CD14-positive monocyte (primary cell): ENCODE results near the gene MLLT10. TPM values are rescaled to one million over a fixed set of nuclear protein-coding genes. Genes with fewer than 3 reads are reported as not detected.

Experiments used
- DNase-seq, 3 donors: peaks; one replicate each; pipeline ENCODE4 v3.0.0-alpha.2; 2011 to 2022
- H2AFZ ChIP-seq: 2 replicates; pipeline ENCODE4 v1.6.0; 2012; ENCODE audit warnings: mild to moderate bottlenecking, low read depth, low read length, inconsistent platforms; ENCODE audit not compliant: insufficient read depth, poor library complexity, severe bottlenecking
- H3K27ac ChIP-seq, 2 donors: 1 replicate in 1 of 2; 2 replicates in 1 of 2; pipeline ENCODE4 v1.5.1; 2012 to 2013; ENCODE audit warnings: low read length in 2 of 2, control low read depth in 1 of 2, inconsistent platforms in 1 of 2, low read depth in 1 of 2, mild to moderate bottlenecking in 1 of 2
- H3K27me3 ChIP-seq, 2 donors: one replicate each; pipeline versions ENCODE4 v1.6.0 to v1.6.1; 2011 to 2013; ENCODE audit warnings: low read length in 2 of 2; ENCODE audit not compliant: control insufficient read depth in 2 of 2, insufficient read depth in 2 of 2
- H3K36me3 ChIP-seq, 2 donors: replicated peaks in 1 of 2; 1 replicate in 1 of 2; 2 replicates in 1 of 2; pipeline versions ENCODE4 v1.5.1 to v1.6.1; 2012 to 2013; ENCODE audit warnings: low read length in 2 of 2, control low read depth in 1 of 2, inconsistent platforms in 1 of 2, mild to moderate bottlenecking in 1 of 2; ENCODE audit not compliant: insufficient read depth in 2 of 2, control insufficient read depth in 1 of 2
- H3K4me1 ChIP-seq, 2 donors: 1 replicate in 1 of 2; 2 replicates in 1 of 2; pipeline versions ENCODE4 v1.5.1 to v1.6.1; 2012 to 2013; ENCODE audit warnings: low read length in 2 of 2, control low read depth in 1 of 2, inconsistent platforms in 1 of 2, mild to moderate bottlenecking in 1 of 2, moderate library complexity in 1 of 2; ENCODE audit not compliant: insufficient read depth in 2 of 2, control insufficient read depth in 1 of 2
- H3K4me2 ChIP-seq: replicated peaks from 2 replicates; pipeline ENCODE3; 2012; ENCODE audit warnings: low read length, moderate library complexity, mild to moderate bottlenecking; ENCODE audit not compliant: poor library complexity, severe bottlenecking; ENCODE audit errors: extremely low read depth
- H3K4me3 ChIP-seq, 3 experiments: fragments of 200-600 bp in 1 of 3; sonication (generic) in 1 of 3; replicated peaks in 1 of 3; 1 replicate in 2 of 3; 2 replicates in 1 of 3; pipeline ENCODE4 v1.5.1; 2011 to 2013; ENCODE audit warnings: low read length in 3 of 3, mild to moderate bottlenecking in 3 of 3, control low read depth in 2 of 3, low read depth in 2 of 3, inconsistent platforms in 1 of 3, moderate library complexity in 1 of 3
- H3K79me2 ChIP-seq: 2 replicates; pipeline ENCODE4 v1.6.0; 2012; ENCODE audit warnings: mild to moderate bottlenecking, control low read depth, inconsistent platforms, low read length, moderate library complexity; ENCODE audit not compliant: insufficient read depth
- H3K9ac ChIP-seq: 2 replicates; pipeline ENCODE4 v1.6.0; 2017; ENCODE audit warnings: low read length, mild to moderate bottlenecking; ENCODE audit not compliant: insufficient read depth, poor library complexity, severe bottlenecking
- H3K9me3 ChIP-seq, 2 donors: replicated peaks in 1 of 2; 1 replicate in 1 of 2; 2 replicates in 1 of 2; pipeline versions ENCODE4 v1.5.1 to v1.6.1; 2012 to 2013; ENCODE audit warnings: low read length in 2 of 2, control low read depth in 1 of 2; ENCODE audit not compliant: control insufficient read depth in 1 of 2, insufficient read depth in 1 of 2
- H4K20me1 ChIP-seq: 2 replicates; pipeline ENCODE4 v1.6.0; 2012; ENCODE audit warnings: mild to moderate bottlenecking, low read length, control low read depth, moderate library complexity; ENCODE audit not compliant: insufficient read depth
- H3K27ac Mint-ChIP-seq, 7 donors: one replicate each; pipeline ENCODE4 v1.8.0; 2020; ENCODE audit warnings: mild to moderate bottlenecking in 7 of 7, mixed read lengths in 7 of 7, moderate library complexity in 6 of 7, inconsistent platforms in 2 of 7
- H3K27me3 Mint-ChIP-seq, 3 donors: one replicate each; pipeline ENCODE4 v1.8.0; 2021 to 2022; ENCODE audit warnings: low read depth in 3 of 3, mild to moderate bottlenecking in 3 of 3, mixed read lengths in 3 of 3, moderate library complexity in 3 of 3, inconsistent platforms in 1 of 3
- H3K36me3 Mint-ChIP-seq, 2 donors: one replicate each; pipeline ENCODE4 v1.8.0; 2020; ENCODE audit warnings: mixed read lengths in 2 of 2, inconsistent platforms in 1 of 2, mild to moderate bottlenecking in 1 of 2
- H3K4me1 Mint-ChIP-seq: one replicate; pipeline ENCODE4 v1.8.0; 2020; ENCODE audit warnings: mild to moderate bottlenecking, mixed read lengths
- H3K4me3 Mint-ChIP-seq, 2 donors: one replicate each; pipeline ENCODE4 v1.8.0; 2020; ENCODE audit warnings: mild to moderate bottlenecking in 2 of 2, mixed read lengths in 2 of 2, moderate library complexity in 1 of 2
- H3K9me3 Mint-ChIP-seq, 7 donors: one replicate each; pipeline ENCODE4 v1.8.0; 2020 to 2022; ENCODE audit warnings: mixed read lengths in 7 of 7, mild to moderate bottlenecking in 6 of 7, moderate library complexity in 6 of 7, inconsistent platforms in 2 of 7
- CTCF ChIP-seq: fragments of 200-600 bp; IDR thresholded peaks from one replicate; pipeline ENCODE4 v1.8.0; 2022; ENCODE audit warnings: antibody characterized with exemption, mild to moderate bottlenecking
- WGBS: methylation state at CpG from one replicate; pipeline ENCODE4 v1.1.5; 2013; ENCODE audit warnings: missing lambda C conversion rate; ENCODE audit not compliant: insufficient coverage; 5-methylcytosine and 5-hydroxymethylcytosine counted together
- intact Hi-C, 2 donors: fragments of 100-400 bp; cut with micrococcal nuclease; formaldehyde crosslinking; loops; one replicate each; pipeline versions ENCODE4 v1.15.0 to v1.15.1; 2023
- polyA plus RNA-seq, 3 donors: library from polyadenylated mRNA; depleted of rRNA in 1 of 3; unstranded in 2 of 3; stranded (reverse) in 1 of 3; fragments of 300-500 nt in 2 of 3; fragments of >200 nt in 1 of 3; fragmentation: Illumina TruSeq in 2 of 3; gene quantifications; 1 replicate in 2 of 3; 2 replicates in 1 of 3; pipeline ENCODE4 v1.2.3, GENCODE V29; 2012 to 2021

Gene MLLT10
- polyA plus RNA-seq, 3 donors, result 4.9 to 39.1 (median 7.5) TPM

DNA sequence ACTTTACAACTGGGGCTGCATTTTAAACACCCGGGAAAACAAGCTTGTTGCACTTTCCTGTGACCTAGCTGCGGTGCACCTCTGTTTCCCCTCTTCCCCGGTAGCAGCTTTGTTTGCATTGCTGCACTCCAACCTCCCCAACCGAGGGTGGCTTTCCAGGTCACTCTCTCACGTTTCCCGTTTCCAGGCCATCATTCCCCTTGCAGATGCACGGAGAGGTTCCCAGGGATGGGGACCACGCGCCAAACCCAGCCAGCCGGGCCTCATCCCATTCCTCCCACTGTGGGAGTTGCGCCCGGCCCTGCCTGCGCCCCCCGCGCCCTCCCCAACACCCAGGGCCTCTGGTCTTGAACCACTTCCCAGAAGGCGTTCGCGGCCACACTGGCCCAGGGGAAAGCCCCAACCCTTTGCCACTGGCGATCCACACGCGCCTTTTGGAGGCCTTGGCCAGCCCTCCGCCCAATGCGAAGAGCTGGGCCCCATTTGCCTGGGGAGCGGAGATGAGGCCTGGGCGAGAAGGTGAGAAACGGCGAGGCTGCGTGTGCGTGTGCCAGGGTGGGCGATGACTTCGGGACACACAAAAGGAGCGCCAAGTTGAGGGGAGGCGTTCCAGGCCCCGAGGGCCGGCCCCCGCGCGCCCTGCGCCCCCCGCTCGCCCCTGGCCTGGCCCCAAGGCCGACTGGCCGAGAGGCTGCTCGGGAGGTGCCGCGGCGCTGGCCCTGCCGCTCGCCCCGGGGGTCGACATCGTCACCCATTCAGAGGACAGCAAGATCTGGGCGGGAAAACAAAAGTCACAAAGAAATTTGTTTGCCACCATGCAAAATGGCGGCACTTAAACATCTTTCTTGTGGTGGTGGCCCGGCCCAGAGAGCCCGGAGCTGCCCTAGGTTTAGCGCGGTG is 24.4 kb upstream of the MLLT10 start:
- no peaks in the 10 kb centered on the region for H3K9me3 ChIP-seq
- peak overlapping the region; percentile 21 to 71 (median 36) for H3K4me3 ChIP-seq
- peak overlapping the region; percentile 27 to 70 for H3K4me3 Mint-ChIP-seq
- DNase-seq, result no peak
- peaks cover 15% of the 10 kb centered on the region for H3K4me1 Mint-ChIP-seq
- peaks cover 9 to 25% of the 10 kb centered on the region in 2 donors for H3K4me1 ChIP-seq
- peak overlapping the region; percentile 79 for H2AFZ ChIP-seq
- H4K20me1 ChIP-seq, result no peaks in the 10 kb centered on the region
- H3K27ac ChIP-seq, result no peak overlapping the region
- H3K79me2 ChIP-seq, result no peaks in the 10 kb centered on the region
- H3K9me3 Mint-ChIP-seq, result no peaks in the 10 kb centered on the region
- H3K4me2 ChIP-seq, result peak overlapping the region; percentile 79
- H3K36me3 ChIP-seq, result no peaks in the 10 kb centered on the region
- 84% methylated on average over 45 of the region's 58 CpGs for WGBS
- H3K9ac ChIP-seq, result peak overlapping the region; percentile 40
- TF ChIP-seq CTCF, result no peak
- H3K27me3 ChIP-seq, result peaks cover 5 to 52% of the 10 kb centered on the region in 2 donors
- peaks cover 18 to 50% (median 26%) of the 10 kb centered on the region in 3 donors for H3K27me3 Mint-ChIP-seq
- intact Hi-C loops, result loop anchor here (10.0 kb wide), 3 partner anchors 225 to 835 kb away; partner anchors contain the start of gene SPAG6 (in 1 of the 2)
- peaks cover 0 to 2% of the 10 kb centered on the region in 2 donors for H3K36me3 Mint-ChIP-seq
- H3K27ac Mint-ChIP-seq, result no peak overlapping the region

DNA sequence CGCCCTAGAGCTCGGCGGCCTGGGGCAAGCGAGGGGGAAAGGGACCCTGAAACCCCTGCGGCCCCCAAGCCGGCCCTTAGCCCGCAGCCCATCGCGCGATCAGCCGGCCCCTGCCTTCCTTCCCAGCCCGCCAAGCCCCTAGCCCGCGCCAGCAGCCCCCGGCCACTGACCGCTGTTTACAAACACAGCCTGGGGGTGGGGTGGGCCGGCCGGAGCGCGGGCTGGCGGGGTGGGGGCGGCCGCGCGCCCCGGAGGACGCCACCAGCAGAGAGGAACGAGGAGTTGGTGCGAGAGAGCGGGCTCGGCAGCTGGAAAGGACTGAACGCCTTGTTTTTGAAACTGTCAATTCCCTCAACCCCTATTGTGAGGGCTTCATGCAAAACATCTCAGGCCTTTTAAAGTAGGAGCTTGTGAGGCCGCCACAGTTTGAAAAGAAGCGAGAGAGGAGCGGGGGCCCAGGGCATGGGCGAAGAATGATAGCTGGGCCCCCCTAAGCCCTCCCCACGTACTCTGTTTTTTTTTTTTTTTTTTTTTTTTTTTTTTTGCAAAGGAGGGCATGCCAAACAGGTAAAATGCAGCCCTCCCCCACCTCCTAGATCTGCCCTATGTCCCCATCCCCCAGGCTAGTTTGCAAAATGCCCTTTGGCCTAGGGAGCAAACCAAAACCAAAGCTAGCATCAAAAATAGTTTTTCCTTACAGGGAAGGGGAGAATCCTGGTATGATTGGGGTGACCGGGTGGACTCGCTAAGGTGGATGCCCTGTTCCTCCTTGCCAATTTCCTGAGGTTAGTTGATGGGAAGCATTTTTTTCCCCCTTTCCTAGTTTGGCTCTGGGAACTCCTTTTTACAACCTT is 23.6 kb upstream of the MLLT10 start:
- Histone ChIP-seq H3K4me1 (peaks cover 9 to 25% of the 10 kb centered on the region in 2 donors), H3K4me3 (peak overlapping the region; percentile 21 to 71 (median 36)), H3K27ac (no peak overlapping the region), H2AFZ (peak overlapping the region; percentile 79), H4K20me1 (no peaks in the 10 kb centered on the region), H3K9ac (peak overlapping the region; percentile 40), H3K79me2 (no peaks in the 10 kb centered on the region), H3K4me2 (peak overlapping the region; percentile 79), H3K27me3 (peaks cover 14 to 60% of the 10 kb centered on the region in 2 donors), H3K36me3 (no peaks in the 10 kb centered on the region), H3K9me3 (peaks cover 0 to 1% of the 10 kb centered on the region in 2 donors)
- peaks cover 0 to 2% of the 10 kb centered on the region in 2 donors for H3K36me3 Mint-ChIP-seq
- H3K4me1 Mint-ChIP-seq, result peaks cover 15% of the 10 kb centered on the region
- WGBS, result 22% methylated on average over 15 of the region's 39 CpGs
- intact Hi-C loops, result loop anchor here (10.0 kb wide), 2 partner anchors 744 to 834 kb away; partner anchors contain the start of gene SPAG6 (in 1 of the 2)
- peak overlapping the region; percentile 62 to 88 for H3K4me3 Mint-ChIP-seq
- peaks cover 25 to 57% (median 35%) of the 10 kb centered on the region in 3 donors for H3K27me3 Mint-ChIP-seq
- DNase-seq, result no peak
- TF ChIP-seq CTCF, result no peak
- H3K9me3 Mint-ChIP-seq, result peaks cover 0 to 2% (median 0%) of the 10 kb centered on the region in 7 donors
- H3K27ac Mint-ChIP-seq, result no peak overlapping the region
